ENCODE results near the gene RNF10.

GRCh38 chr12:120498870-120499515, 35.2 kb upstream of the RNF10 start:
- TF ChIP-seq CTCF (IDR thresholded peaks at IDR 0.05) (no peak), POLR2A (IDR thresholded peaks at IDR 0.05) (no peak)
